Peyer's patch (tissue), 4 donors: ENCODE data around the gene LIM2.

Source experiments
- CTCF ChIP-seq, 6 experiments: fragments of 450-650 bp in 4 of 6; fragments of 200-600 bp in 2 of 6; sonication (generic) in 1 of 6; IDR thresholded peaks; one replicate each; pipeline ENCODE4 v1.5.1; 2017 to 2019; ENCODE audit warnings: antibody characterized with exemption in 6 of 6, mild to moderate bottlenecking in 3 of 6, moderate library complexity in 1 of 6
- POLR2A ChIP-seq, 2 donors: fragments of 450-650 bp; IDR thresholded peaks; one replicate each; pipeline ENCODE4 v1.5.1; 2017; ENCODE audit warnings: antibody characterized with exemption in 2 of 2, mild to moderate bottlenecking in 2 of 2, moderate library complexity in 2 of 2

- no peak for TF ChIP-seq CTCF (IDR thresholded peaks at IDR 0.05)
- TF ChIP-seq POLR2A (IDR thresholded peaks at IDR 0.05) = no peak
Observed at GRCh38 chr19:51337861-51338562, 49.8 kb downstream of the LIM2 start.
